Erythroblast (primary cell): ENCODE data around the gene ASCC2.

Experiments used
- GATA1 ChIP-seq: IDR thresholded peaks from 2 replicates; pipeline ENCODE4 v1.6.1; 2011; ENCODE audit warnings: low read depth, mild to moderate bottlenecking, control low read depth, low read length, moderate library complexity
- POLR2A ChIP-seq: IDR thresholded peaks from 2 replicates; pipeline ENCODE4 v1.6.1; 2011; ENCODE audit warnings: mild to moderate bottlenecking, low read length

- TF ChIP-seq POLR2A (no peak), GATA1 (no peak)
Measured at GRCh38 chr22:29748248-29748893, 89.7 kb downstream of the ASCC2 start.
